Lower leg skin (tissue), 3 donors: ENCODE results near the gene ANKRD6.

Source experiments
- CTCF ChIP-seq, 3 donors: fragments of 450-650 bp; IDR thresholded peaks; one replicate each; pipeline ENCODE4 v1.5.1; 2016; ENCODE audit warnings: antibody characterized with exemption in 3 of 3, mild to moderate bottlenecking in 3 of 3, moderate library complexity in 2 of 3
- POLR2A ChIP-seq, 2 donors: fragments of 450-650 bp; IDR thresholded peaks; one replicate each; pipeline ENCODE4 v1.6.1; 2016 to 2017; ENCODE audit warnings: antibody characterized with exemption in 2 of 2, mild to moderate bottlenecking in 1 of 2, moderate library complexity in 1 of 2

GRCh38 chr6:89452281-89452680 lies 19.3 kb downstream of the ANKRD6 start:
- TF ChIP-seq CTCF (IDR thresholded peaks at IDR 0.05) (no peak), POLR2A (IDR thresholded peaks at IDR 0.05) (no peak)
